SU-DHL-6 (cell line): ENCODE results near the gene DDX42.

ENCODE experiments used
- CTCF ChIP-seq: fragments of 200-600 bp; sonication (generic); IDR thresholded peaks from one replicate; pipeline ENCODE4 v1.5.1; 2017; ENCODE audit warnings: antibody characterized with exemption, mild to moderate bottlenecking, low read length, moderate library complexity; ENCODE audit not compliant: insufficient read depth, poor library complexity, severe bottlenecking
- EZH2phosphoT487 ChIP-seq: fragments of 200-600 bp; sonication (generic), shearing (Covaris generic); conservative IDR thresholded peaks from 2 replicates; pipeline ENCODE4 v1.6.1; 2018; ENCODE audit warnings: mild to moderate bottlenecking, antibody characterized with exemption, low read length, moderate library complexity, mixed read lengths

DNA sequence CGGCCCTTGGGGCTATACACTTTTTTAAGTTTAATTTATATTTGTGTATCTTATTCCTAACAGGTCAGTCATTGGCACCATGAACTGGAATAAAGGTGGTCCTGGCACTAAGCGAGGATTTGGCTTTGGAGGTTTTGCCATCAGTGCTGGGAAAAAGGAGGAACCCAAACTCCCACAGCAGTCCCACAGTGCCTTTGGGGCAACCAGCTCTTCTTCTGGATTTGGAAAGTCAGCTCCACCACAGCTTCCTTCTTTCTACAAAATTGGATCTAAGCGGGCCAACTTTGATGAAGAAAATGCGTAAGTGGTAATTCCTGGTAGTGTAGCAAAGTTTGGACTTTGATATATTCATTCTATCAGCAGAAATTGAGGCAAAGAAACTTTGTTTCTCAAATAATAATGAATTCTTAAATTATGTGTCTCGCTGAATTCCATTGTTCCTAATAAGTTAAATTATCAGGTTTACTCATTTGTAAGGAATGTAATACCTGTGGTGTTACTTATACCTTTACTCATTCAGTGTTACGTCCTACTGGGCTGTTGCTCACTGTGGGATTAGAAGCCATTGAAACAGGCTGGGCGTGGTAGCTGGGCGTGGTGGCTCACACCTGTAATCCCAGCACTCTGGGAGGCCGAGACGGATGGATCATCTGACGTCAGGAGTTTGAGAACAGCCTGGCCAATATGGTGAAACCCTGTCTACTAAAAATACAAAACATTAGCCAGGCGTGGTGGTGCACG lies 13.2 kb downstream of the DDX42 start:
- TF ChIP-seq CTCF (no peak), EZH2phosphoT487 (no peak)
